ENCODE results near the gene HOXD13.

HOXD13 gene

GRCh38 chr2:176132205-176133171 is 40.0 kb downstream of the HOXD13 start:
- DNase-seq (ENCODE audit: low spot score): no peak

- no peak for DNase-seq (ENCODE audit: low spot score)
These were observed 40.9 kb downstream of the HOXD13 start for GRCh38 chr2:176133389-176133788.

- no peak for DNase-seq (ENCODE audit: low spot score)
These were observed 41.5 kb downstream of the HOXD13 start for GRCh38 chr2:176134035-176134434.

- DNase-seq (ENCODE audit: low spot score): no peak
These were observed 42.5 kb downstream of the HOXD13 start for GRCh38 chr2:176135035-176135440.

DNA sequence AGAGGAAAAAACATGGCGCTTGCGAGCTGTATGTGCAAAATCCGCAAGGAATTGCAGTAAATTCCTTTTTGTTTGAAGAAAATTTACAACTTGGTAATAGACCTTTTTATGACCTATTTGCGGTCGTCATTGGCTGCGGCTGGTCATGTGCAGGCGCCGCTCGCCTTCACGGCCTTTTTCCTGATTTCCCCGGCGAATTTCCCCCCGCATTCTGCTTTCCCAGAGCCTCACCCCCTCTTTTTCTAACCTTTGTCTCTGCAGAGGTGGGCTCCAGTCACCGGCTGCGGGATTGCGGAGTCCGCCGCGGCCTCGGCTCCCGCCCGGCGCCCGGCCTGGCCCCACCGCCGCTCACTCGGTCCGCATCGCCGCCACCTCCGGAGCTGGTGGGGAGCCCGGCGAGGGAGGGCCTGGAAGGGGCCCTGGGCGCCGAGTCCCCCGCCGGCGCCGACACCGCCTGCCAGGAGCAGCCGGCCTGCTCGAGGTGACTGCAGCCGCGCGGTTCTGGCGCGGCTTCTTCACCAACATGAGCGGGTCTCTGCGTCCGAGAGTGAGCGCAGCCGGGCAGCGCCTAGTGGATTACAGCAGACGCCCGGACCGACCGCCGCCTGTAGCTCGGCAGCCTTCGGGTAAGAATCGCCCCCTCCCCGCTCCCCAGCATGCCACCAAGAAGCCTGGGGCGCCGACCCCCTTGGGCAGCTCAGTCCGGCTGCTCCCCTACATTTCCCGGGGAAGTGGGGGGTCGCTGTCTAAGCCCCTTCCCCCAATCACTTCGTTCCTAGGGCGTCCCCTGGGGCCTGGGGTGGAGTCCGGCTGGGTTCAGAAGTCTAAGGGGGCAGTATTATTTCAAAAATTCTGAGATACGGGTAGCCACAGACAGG is 44.1 kb downstream of the HOXD13 start:
- DNase-seq (ENCODE audit: low spot score): peak; percentile 27

DNA sequence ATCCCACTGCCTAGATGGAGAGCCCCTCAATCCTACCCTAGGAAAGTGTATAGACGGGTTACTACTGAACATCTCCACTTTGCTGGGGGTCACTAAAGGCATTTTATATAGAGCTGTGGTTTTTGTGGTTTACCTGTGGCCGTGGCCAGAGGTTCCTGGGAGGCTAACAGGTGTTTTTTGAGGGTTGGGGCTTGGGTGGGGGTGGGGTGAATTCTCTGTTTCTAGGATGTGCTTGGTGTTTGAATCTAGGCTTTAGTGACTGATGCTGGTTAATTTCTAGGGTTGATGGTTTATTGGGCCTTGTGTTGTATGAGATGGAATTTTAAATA is 44.7 kb downstream of the HOXD13 start:
- no peak for DNase-seq (ENCODE audit: low spot score)

DNA sequence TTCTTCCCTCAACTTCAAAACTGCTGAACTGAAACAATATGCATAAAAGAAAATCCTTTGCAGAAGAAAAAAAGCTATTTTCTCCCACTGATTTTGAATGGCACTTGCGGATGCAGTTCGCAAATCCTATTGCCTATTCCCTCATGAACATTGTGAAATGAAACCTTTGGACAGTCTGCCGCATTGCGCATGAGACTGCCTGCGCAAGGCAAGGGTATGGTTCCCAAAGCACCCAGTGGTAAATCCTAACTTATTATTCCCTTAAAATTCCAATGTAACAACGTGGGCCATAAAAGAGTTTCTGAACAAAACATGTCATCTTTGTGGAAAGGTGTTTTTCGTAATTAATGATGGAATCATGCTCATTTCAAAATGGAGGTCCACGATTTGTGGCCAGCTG is 45.4 kb downstream of the HOXD13 start:
- no peak for DNase-seq (ENCODE audit: low spot score)

GRCh38 chr2:176138526-176138922 is 46.0 kb downstream of the HOXD13 start:
- no peak for DNase-seq (ENCODE audit: low spot score)

DNA sequence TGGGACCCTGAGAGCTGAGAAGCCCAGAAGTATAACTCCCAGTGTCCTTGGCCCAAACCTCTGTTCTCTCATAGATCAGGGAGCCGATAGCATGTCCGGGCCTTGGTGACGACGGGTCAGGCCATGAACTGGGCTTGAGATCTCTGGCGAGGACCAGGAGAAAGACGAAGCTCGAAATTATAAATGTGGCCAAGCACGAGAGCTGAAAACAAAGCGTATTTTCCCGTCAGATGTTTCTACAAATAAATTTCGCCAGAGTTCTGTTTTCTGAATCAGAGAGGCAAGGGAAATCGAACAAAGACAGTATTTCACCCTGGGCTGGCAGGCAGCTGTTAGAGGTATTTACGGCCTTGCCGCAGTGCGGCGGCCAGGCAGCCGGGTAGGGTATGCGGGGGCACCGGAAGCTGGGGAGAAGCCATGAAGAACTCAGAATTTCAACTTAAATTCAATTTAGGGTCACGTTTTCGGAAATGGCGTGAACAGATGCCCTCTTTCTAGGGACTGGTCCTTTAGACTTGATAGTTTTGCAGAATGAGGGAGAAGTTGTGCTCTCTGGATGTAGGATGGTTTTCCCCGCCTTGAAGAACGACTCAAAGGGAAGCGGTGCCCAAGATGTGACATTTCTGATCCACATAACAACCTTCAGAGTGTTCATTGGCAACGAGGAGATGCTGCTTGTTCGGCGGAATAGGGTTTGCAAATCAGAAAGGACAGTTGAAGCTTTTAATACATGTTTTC is 46.6 kb downstream of the HOXD13 start:
- no peak for DNase-seq (ENCODE audit: low spot score)

DNA sequence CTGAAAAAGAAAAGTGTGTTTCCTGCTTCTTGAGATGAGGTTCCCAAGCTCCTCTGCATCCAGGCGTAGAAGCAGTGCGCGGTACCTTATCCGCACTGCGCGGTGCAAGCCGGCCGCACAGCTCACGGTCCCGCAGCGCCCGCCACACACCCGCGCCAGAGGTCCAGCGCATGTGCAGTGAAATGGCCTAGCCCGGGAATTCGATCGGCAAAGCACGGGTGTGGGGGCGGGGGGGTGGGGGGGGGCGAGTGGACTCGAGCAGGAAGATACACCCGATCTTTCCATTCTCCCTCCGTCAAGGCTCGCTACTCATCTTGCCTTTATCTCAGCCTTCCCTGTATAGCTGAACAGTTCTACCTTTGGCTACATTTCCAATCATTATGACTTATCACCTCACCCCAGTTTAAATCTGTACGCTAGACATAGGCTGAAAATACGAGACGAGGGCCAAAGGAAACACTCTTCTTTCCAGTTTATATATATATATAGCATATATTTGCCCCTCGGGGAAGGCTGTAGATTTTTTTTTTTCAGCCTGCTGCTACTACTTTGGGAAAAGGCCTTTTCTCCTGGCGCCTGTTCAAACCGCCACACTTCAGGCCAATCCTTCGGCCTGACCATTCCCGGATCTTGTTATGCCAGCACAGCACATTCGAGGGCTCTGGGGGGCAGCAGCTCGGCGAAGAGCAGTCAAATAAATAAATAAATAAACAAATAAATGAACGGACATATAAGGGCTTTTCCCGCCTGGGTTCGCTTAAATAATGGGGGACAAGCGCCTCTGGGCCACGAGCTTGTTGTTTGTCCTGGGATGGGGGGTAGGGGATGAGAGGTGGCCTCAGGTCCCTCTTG is 47.4 kb downstream of the HOXD13 start:
- no peak for DNase-seq (ENCODE audit: low spot score)

GRCh38 chr2:176140513-176141317 is 48.2 kb downstream of the HOXD13 start:
- peak; percentile 57 for DNase-seq (ENCODE audit: low spot score)

DNA sequence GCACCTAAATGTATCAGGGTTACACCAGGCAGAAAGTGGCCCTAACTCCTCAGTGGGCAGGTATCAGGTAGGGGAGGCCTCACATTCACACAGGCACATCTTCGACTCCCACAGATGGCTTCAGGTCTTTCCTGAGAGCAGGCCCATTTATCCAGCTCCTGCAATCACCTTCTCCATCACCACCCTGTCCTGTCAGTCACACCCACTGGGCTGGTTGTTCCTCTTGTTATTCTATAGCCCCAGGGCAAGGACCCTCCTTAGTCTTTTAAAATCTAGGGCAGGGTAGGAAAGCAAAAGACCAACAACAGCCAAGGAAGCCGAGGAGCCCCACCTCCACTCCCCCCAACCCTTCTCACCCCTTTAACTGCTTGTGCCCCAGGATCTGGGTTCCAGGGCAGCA is 49.8 kb downstream of the HOXD13 start:
- no peak for DNase-seq (ENCODE audit: low spot score)
